Mesothelial cell of epicardium (in vitro differentiated cells): ENCODE results near the gene PIF1. TPM values are rescaled to one million over a fixed set of nuclear protein-coding genes. Genes with fewer than 3 reads are reported as not detected.
"Not testable (repeated sequence)": the region's sequence is repeated elsewhere in the genome, so short reads cannot be mapped to it uniquely, and the experiment has no call there.

ENCODE experiments used
- DNase-seq, 2 experiments: peaks; one replicate each; pipeline ENCODE4 v3.0.0; 2021; ENCODE audit warnings: low spot score in 2 of 2; ENCODE audit not compliant: unreplicated experiment in 2 of 2
- H3K27ac Mint-ChIP-seq: 2 replicates; pipeline ENCODE4 v1.8.0; 2021; ENCODE audit warnings: mixed read lengths
- H3K27me3 Mint-ChIP-seq: 2 replicates; pipeline ENCODE4 v1.8.0; 2021; ENCODE audit warnings: low read depth, mixed read lengths
- H3K36me3 Mint-ChIP-seq: 2 replicates; pipeline ENCODE4 v1.8.0; 2021; ENCODE audit warnings: mixed read lengths
- H3K4me1 Mint-ChIP-seq: 2 replicates; pipeline ENCODE4 v1.8.0; 2021; ENCODE audit warnings: mixed read lengths
- H3K4me3 Mint-ChIP-seq: 2 replicates; pipeline ENCODE4 v1.8.0; 2021; ENCODE audit warnings: mild to moderate bottlenecking, moderate library complexity, mixed read lengths
- H3K9me3 Mint-ChIP-seq: 2 replicates; pipeline ENCODE4 v1.8.0; 2021; ENCODE audit warnings: mixed read lengths
- CTCF ChIP-seq: fragments of 200-600 bp; sonication (generic); IDR thresholded peaks from one replicate; pipeline ENCODE4 v1.5.0; 2021; ENCODE audit warnings: antibody characterized with exemption; ENCODE audit not compliant: unreplicated experiment
- total RNA-seq: library from RNA; stranded (reverse); gene quantifications from 3 replicates; pipeline ENCODE4 v1.2.1, GENCODE V29; 2021

Gene PIF1
- total RNA-seq, 1 donor from 2014 or later, result 10.8 TPM

- no peaks in the 10 kb centered on the region for H3K36me3 Mint-ChIP-seq
- no peaks in the 10 kb centered on the region for H3K9me3 Mint-ChIP-seq
- peaks cover 17% of the 10 kb centered on the region for H3K4me1 Mint-ChIP-seq
- H3K27ac Mint-ChIP-seq, result peak overlapping the region; percentile 3
- H3K4me3 Mint-ChIP-seq, result no peak overlapping the region
- H3K27me3 Mint-ChIP-seq, result no peaks in the 10 kb centered on the region
- DNase-seq, result no peak
- no peak for TF ChIP-seq CTCF
Observed at GRCh38 chr15:64806509-64806908, 18.9 kb downstream of the PIF1 start.

- H3K4me3 Mint-ChIP-seq, result no peak overlapping the region
- no peaks in the 10 kb centered on the region for H3K9me3 Mint-ChIP-seq
- no peaks in the 10 kb centered on the region for H3K27me3 Mint-ChIP-seq
- no peaks in the 10 kb centered on the region for H3K36me3 Mint-ChIP-seq
- H3K4me1 Mint-ChIP-seq, result peaks cover 16% of the 10 kb centered on the region
- H3K27ac Mint-ChIP-seq, result no peak overlapping the region
- DNase-seq, result no peak
- TF ChIP-seq CTCF, result no peak
Observed at GRCh38 chr15:64804619-64805018, 20.8 kb downstream of the PIF1 start.

- no peak overlapping the region for H3K4me3 Mint-ChIP-seq
- TF ChIP-seq CTCF, result no peak
- peaks cover 16% of the 10 kb centered on the region for H3K4me1 Mint-ChIP-seq
- H3K36me3 Mint-ChIP-seq, result no peaks in the 10 kb centered on the region
- no peaks in the 10 kb centered on the region for H3K9me3 Mint-ChIP-seq
- no peak overlapping the region for H3K27ac Mint-ChIP-seq
- no peaks in the 10 kb centered on the region for H3K27me3 Mint-ChIP-seq
- no peak for DNase-seq
Observed at GRCh38 chr15:64803526-64803925, 21.9 kb downstream of the PIF1 start.

- Mint-ChIP-seq H3K4me1 (peaks cover 12% of the 10 kb centered on the region), H3K27me3 (no peaks in the 10 kb centered on the region), H3K4me3 (no peak overlapping the region), H3K36me3 (no peaks in the 10 kb centered on the region), H3K9me3 (no peaks in the 10 kb centered on the region), H3K27ac (peak overlapping the region; percentile 83)
- TF ChIP-seq CTCF, result no peak
- no peak for DNase-seq
Observed at GRCh38 chr15:64800476-64800875, 25.0 kb downstream of the PIF1 start.

- H3K36me3 Mint-ChIP-seq, H3K27me3 Mint-ChIP-seq, H3K9me3 Mint-ChIP-seq, H3K4me3 Mint-ChIP-seq, DNase-seq, H3K27ac Mint-ChIP-seq: not testable (repeated sequence)
- peaks cover 12% of the 10 kb centered on the region for H3K4me1 Mint-ChIP-seq
Observed at GRCh38 chr15:64798905-64799304, 26.5 kb downstream of the PIF1 start.

- not testable (repeated sequence) for H3K9me3 Mint-ChIP-seq, DNase-seq, H3K36me3 Mint-ChIP-seq, H3K4me3 Mint-ChIP-seq, H3K27ac Mint-ChIP-seq, H3K27me3 Mint-ChIP-seq, H3K4me1 Mint-ChIP-seq
Observed at GRCh38 chr15:64795921-64796320, 29.5 kb downstream of the PIF1 start.

GRCh38 chr15:64795299-64795698 is 30.1 kb downstream of the PIF1 start:
- H3K27ac Mint-ChIP-seq, DNase-seq, H3K9me3 Mint-ChIP-seq, H3K36me3 Mint-ChIP-seq, H3K4me3 Mint-ChIP-seq, H3K27me3 Mint-ChIP-seq, H3K4me1 Mint-ChIP-seq: not testable (repeated sequence)
